NCI-H128 (cell line): ENCODE data around the gene CHST3.

Experiments used
- DNase-seq: peaks from one replicate; lab custom pipeline; 2025; ENCODE audit not compliant: unreplicated experiment; lab: John Stamatoyannopoulos, UW

Gene CHST3

GRCh38 chr10:72050873-72051272 is 86.7 kb downstream of the CHST3 start:
- DNase-seq, result no peak

- no peak for DNase-seq
Measured at GRCh38 chr10:72053690-72054089, 89.5 kb downstream of the CHST3 start.

GRCh38 chr10:72056113-72056512 is 91.9 kb downstream of the CHST3 start:
- no peak for DNase-seq

GRCh38 chr10:72056932-72057751 is 92.9 kb downstream of the CHST3 start:
- DNase-seq, result no peak

GRCh38 chr10:72058347-72058898 is 94.2 kb downstream of the CHST3 start:
- DNase-seq, result no peak

- no peak for DNase-seq
Measured at GRCh38 chr10:72058989-72059842, 95.0 kb downstream of the CHST3 start.

GRCh38 chr10:72059843-72060822 is 95.9 kb downstream of the CHST3 start:
- no peak for DNase-seq

GRCh38 chr10:72061491-72061890 is 97.3 kb downstream of the CHST3 start:
- no peak for DNase-seq

GRCh38 chr10:72061930-72062329 is 97.7 kb downstream of the CHST3 start:
- no peak for DNase-seq

GRCh38 chr10:72062382-72062781 is 98.2 kb downstream of the CHST3 start:
- DNase-seq, result no peak
